ENCODE results near the gene FAM227B.

FAM227B gene

DNA sequence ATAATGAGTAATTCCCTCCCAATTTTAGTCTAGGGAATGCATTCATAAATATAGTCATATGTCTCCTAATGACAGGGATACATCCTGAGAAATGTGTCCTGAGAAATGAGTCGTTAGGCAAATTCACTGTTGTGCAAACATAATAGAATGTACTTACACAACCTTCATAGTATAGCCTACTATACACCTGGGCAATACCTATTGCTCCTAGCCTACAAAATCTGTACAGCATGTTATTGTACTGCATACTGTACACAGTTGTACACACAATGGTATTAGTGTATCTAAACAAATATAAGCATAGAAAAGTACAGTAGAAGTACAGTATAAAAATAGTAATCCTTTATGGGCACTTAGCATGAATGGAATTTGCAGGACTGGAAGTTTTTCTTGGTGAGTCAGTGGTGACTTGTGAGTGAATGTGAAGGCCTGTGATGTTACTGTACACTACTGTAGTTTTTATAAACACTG, 6.8 kb upstream of the FAM227B start:
- no peak overlapping the region for H3K4me3 ChIP-seq (ENCODE audit: low read depth, low read length)
- TF ChIP-seq, protein P1, sequence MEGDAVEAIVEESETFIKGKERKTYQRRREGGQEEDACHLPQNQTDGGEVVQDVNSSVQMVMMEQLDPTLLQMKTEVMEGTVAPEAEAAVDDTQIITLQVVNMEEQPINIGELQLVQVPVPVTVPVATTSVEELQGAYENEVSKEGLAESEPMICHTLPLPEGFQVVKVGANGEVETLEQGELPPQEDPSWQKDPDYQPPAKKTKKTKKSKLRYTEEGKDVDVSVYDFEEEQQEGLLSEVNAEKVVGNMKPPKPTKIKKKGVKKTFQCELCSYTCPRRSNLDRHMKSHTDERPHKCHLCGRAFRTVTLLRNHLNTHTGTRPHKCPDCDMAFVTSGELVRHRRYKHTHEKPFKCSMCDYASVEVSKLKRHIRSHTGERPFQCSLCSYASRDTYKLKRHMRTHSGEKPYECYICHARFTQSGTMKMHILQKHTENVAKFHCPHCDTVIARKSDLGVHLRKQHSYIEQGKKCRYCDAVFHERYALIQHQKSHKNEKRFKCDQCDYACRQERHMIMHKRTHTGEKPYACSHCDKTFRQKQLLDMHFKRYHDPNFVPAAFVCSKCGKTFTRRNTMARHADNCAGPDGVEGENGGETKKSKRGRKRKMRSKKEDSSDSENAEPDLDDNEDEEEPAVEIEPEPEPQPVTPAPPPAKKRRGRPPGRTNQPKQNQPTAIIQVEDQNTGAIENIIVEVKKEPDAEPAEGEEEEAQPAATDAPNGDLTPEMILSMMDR (IDR thresholded peaks at IDR 0.05; ENCODE audit: low read depth, low read length) = no peak

DNA sequence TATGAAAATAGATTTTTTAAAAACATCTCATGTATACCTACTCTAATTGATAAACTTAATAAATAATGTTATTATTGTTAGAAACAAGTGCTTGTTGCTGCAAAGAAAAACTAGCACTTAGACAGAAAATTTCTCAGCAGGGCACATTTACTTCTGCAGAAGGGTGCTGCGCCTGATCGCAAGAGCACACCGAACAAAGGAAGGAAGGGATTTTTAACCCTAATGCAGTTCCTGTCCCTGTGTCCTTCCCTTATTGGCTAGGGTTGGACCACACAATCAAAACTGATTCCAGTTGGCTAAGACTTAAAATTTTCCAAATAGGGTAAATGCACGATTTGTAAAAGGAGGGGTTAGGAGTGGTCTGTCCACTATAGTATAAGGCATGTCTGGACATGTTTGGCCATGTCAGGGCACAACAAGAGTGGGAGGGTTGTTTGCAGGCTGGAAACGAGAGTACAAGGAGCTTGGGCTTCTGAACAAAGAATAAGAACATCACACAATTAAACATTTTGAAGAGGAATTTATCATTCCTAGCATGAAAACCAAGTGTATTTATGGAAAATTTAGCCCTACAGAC, 4.9 kb upstream of the FAM227B start:
- no peak overlapping the region for H3K4me3 ChIP-seq (ENCODE audit: low read depth, low read length)
- TF ChIP-seq, protein P1 (IDR thresholded peaks at IDR 0.05; ENCODE audit: low read depth, low read length) = no peak

DNA sequence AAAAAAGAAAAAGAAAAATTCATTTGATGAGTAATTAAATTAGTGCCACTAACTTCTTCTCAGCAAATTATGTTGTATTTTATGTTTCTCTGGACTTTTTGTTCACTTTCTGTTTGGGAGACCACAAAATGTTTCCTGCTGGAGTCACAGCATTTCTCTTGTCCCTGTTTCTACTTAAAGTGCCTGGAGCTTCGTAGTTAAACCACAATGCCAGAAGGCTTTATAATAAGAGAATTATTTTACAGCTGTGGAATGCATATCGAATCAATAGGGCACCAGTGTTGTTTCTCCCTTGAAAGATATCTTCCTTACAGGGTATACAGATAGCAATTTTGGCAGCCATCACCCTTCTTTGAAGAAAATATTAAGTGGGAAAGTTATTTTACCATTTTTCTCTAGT, 3.4 kb upstream of the FAM227B start:
- TF ChIP-seq, protein P1 (IDR thresholded peaks at IDR 0.05; ENCODE audit: low read depth, low read length) = no peak
- no peak overlapping the region for H3K4me3 ChIP-seq (ENCODE audit: low read depth, low read length)

- TF ChIP-seq, protein P1 (IDR thresholded peaks at IDR 0.05; ENCODE audit: low read depth, low read length) = no peak
- peak overlapping the region; percentile 81 for H3K4me3 ChIP-seq (ENCODE audit: low read depth, low read length)
Observed at GRCh38 chr15:49622561-49622960, 1.9 kb upstream of the FAM227B start.

DNA sequence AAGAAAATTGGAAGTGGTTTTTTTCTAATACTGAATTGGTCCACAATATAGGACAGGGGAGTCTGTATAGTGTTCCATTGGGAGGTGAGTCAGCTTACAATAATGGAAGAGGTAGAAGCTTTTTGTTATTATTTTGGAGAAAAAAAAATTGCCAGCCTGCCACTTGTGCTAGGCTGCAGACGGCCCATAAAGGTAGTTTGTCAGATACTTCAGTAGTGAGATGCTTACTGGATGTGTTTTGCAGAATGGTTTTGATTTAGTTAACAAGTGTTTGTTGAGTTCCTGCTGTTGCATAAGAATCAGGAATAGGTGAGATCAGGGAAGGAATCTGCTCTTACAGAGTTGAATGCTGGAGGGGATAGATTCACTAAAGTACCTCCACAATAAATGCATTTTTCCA, 1.3 kb upstream of the FAM227B start:
- peak overlapping the region; percentile 81 for H3K4me3 ChIP-seq (ENCODE audit: low read depth, low read length)
- TF ChIP-seq, protein P1 (IDR thresholded peaks at IDR 0.05; ENCODE audit: low read depth, low read length) = no peak

GRCh38 chr15:49621401-49621811, 788 bp upstream of the FAM227B start:
- peak overlapping the region; percentile 81 for H3K4me3 ChIP-seq (ENCODE audit: low read depth, low read length)
- TF ChIP-seq, protein P1 (IDR thresholded peaks at IDR 0.05; ENCODE audit: low read depth, low read length) = no peak

DNA sequence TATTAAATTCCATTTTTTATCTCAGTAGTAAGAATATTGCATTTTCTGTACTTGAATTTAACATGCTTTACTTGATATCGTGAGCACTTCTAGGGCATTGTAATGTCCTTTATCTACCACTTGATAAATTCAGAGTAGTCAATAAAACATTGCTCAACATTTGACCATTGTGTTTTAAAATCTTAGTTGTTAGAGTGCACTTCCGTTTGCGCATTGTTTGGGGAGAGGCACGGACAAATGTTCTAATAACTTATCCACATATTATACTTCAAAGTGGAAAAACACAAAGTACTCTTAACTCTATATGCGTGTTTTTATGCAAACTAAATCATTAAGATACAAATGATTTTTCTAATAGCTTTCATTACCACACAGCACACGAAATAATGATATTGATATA, 419 bp downstream of the FAM227B start:
- H3K4me3 ChIP-seq (ENCODE audit: low read depth, low read length) = peak overlapping the region; percentile 81
- TF ChIP-seq, protein P1 (IDR thresholded peaks at IDR 0.05; ENCODE audit: low read depth, low read length) = no peak

Measured in WI38 (cell line).